Neural progenitor cell (in vitro differentiated cells): ENCODE measurements around the gene PEX7. TPM values are rescaled to one million over a fixed set of nuclear protein-coding genes. Genes with fewer than 3 reads are reported as not detected.

Source experiments
- DNase-seq: peaks from one replicate; pipeline ENCODE4 v3.0.0-alpha.2; 2016; ENCODE audit warnings: low spot score
- H2AFZ ChIP-seq: fragments of 200-600 bp; sonication (generic); replicated peaks from 2 replicates; pipeline ENCODE4 v1.6.1; 2016; ENCODE audit warnings: antibody characterized with exemption
- H3F3A ChIP-seq: fragments of 200-600 bp; sonication (generic); 2 replicates; pipeline ENCODE4 v1.6.1; 2016; ENCODE audit warnings: antibody characterized with exemption, low read depth
- H3K27ac ChIP-seq: fragments of 200-600 bp; sonication (generic); 2 replicates; pipeline ENCODE4 v1.5.1; 2016; ENCODE audit warnings: mild to moderate bottlenecking
- H3K27me3 ChIP-seq: fragments of 200-600 bp; sonication (generic); 2 replicates; pipeline ENCODE4 v1.6.1; 2016; ENCODE audit warnings: mild to moderate bottlenecking, moderate library complexity
- H3K36me3 ChIP-seq: fragments of 200-600 bp; sonication (generic); 2 replicates; pipeline ENCODE4 v1.5.1; 2016
- H3K4me1 ChIP-seq: fragments of 200-600 bp; sonication (generic); 2 replicates; pipeline ENCODE4 v1.6.1; 2016; ENCODE audit warnings: mixed run types
- H3K4me2 ChIP-seq: fragments of 200-600 bp; sonication (generic); 2 replicates; pipeline ENCODE4 v1.6.1; 2016
- H3K4me3 ChIP-seq: fragments of 200-600 bp; sonication (generic); 2 replicates; pipeline ENCODE4 v1.5.1; 2016
- H3K79me2 ChIP-seq: fragments of 200-600 bp; sonication (generic); 2 replicates; pipeline ENCODE4 v1.6.1; 2016; ENCODE audit warnings: low read depth
- H3K9ac ChIP-seq: fragments of 200-600 bp; sonication (generic); 2 replicates; pipeline ENCODE4 v1.6.1; 2016
- H3K9me3 ChIP-seq: fragments of 200-600 bp; sonication (generic); 2 replicates; pipeline ENCODE4 v1.5.1; 2016; ENCODE audit warnings: low read depth
- H4K20me1 ChIP-seq: fragments of 200-600 bp; sonication (generic); 2 replicates; pipeline ENCODE4 v1.6.1; 2016; ENCODE audit warnings: low read depth
- H3K27ac Mint-ChIP-seq: 3 replicates; pipeline ENCODE4 v1.8.0; 2021; ENCODE audit warnings: mixed read lengths
- H3K27me3 Mint-ChIP-seq: 2 replicates; pipeline ENCODE4 v1.8.0; 2022; ENCODE audit warnings: low read depth, mild to moderate bottlenecking, inconsistent platforms, moderate library complexity, mixed read lengths; ENCODE audit not compliant: insufficient read depth
- H3K36me3 Mint-ChIP-seq: 3 replicates; pipeline ENCODE4 v1.8.0; 2021; ENCODE audit warnings: mixed read lengths
- H3K4me1 Mint-ChIP-seq: 3 replicates; pipeline ENCODE4 v1.8.0; 2021; ENCODE audit warnings: mixed read lengths
- H3K4me3 Mint-ChIP-seq: 3 replicates; pipeline ENCODE4 v1.8.0; 2021; ENCODE audit warnings: mild to moderate bottlenecking, moderate library complexity, mixed read lengths
- H3K9me3 Mint-ChIP-seq: 3 replicates; pipeline ENCODE4 v1.8.0; 2020; ENCODE audit warnings: mixed read lengths
- EZH2 ChIP-seq: fragments of 200-600 bp; sonication (generic); IDR thresholded peaks from 2 replicates; pipeline ENCODE4 v1.6.1; 2017; ENCODE audit warnings: antibody characterized with exemption, mild to moderate bottlenecking, moderate library complexity
- EZH2phosphoT487 ChIP-seq: fragments of 200-600 bp; sonication (generic); IDR thresholded peaks from 2 replicates; pipeline ENCODE4 v1.6.1; 2017; ENCODE audit warnings: antibody characterized with exemption
- total RNA-seq: library from RNA; depleted of rRNA; stranded (reverse); fragments of >200 nt; gene quantifications from 2 replicates; pipeline ENCODE4 v1.2.3, GENCODE V29; 2015; ENCODE audit warnings: low replicate concordance
- TF ChIP-seq, protein P1 (sequence below): fragments of 200-600 bp; sonication (generic); IDR thresholded peaks from 2 replicates; pipeline ENCODE4 v1.5.1; 2017; ENCODE audit warnings: antibody characterized with exemption, mild to moderate bottlenecking

Gene PEX7
- total RNA-seq, 1 donor from 2014 or later = 16.9 TPM

GRCh38 chr6:136777651-136778050 is 44.7 kb upstream of the PEX7 start:
- H3K9me3 Mint-ChIP-seq = no peaks in the 10 kb centered on the region
- H2AFZ ChIP-seq = no peak overlapping the region
- no peak for DNase-seq
- no peaks in the 10 kb centered on the region for H3K36me3 Mint-ChIP-seq
- H3K27ac Mint-ChIP-seq = no peak overlapping the region
- H3K36me3 ChIP-seq = no peaks in the 10 kb centered on the region
- no peak overlapping the region for H3K4me2 ChIP-seq
- H3K9me3 ChIP-seq = no peaks in the 10 kb centered on the region
- H3K4me1 Mint-ChIP-seq = peaks cover 2% of the 10 kb centered on the region
- H3F3A ChIP-seq = no peaks in the 10 kb centered on the region
- H3K4me3 ChIP-seq = no peak overlapping the region
- TF ChIP-seq EZH2 = no peak
- TF ChIP-seq, protein P1, sequence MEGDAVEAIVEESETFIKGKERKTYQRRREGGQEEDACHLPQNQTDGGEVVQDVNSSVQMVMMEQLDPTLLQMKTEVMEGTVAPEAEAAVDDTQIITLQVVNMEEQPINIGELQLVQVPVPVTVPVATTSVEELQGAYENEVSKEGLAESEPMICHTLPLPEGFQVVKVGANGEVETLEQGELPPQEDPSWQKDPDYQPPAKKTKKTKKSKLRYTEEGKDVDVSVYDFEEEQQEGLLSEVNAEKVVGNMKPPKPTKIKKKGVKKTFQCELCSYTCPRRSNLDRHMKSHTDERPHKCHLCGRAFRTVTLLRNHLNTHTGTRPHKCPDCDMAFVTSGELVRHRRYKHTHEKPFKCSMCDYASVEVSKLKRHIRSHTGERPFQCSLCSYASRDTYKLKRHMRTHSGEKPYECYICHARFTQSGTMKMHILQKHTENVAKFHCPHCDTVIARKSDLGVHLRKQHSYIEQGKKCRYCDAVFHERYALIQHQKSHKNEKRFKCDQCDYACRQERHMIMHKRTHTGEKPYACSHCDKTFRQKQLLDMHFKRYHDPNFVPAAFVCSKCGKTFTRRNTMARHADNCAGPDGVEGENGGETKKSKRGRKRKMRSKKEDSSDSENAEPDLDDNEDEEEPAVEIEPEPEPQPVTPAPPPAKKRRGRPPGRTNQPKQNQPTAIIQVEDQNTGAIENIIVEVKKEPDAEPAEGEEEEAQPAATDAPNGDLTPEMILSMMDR = no peak
- no peak for TF ChIP-seq EZH2phosphoT487
- no peaks in the 10 kb centered on the region for H4K20me1 ChIP-seq
- H3K4me3 Mint-ChIP-seq = no peak overlapping the region
- H3K79me2 ChIP-seq = no peaks in the 10 kb centered on the region
- H3K27ac ChIP-seq = no peak overlapping the region
- H3K27me3 Mint-ChIP-seq = no peaks in the 10 kb centered on the region
- no peaks in the 10 kb centered on the region for H3K4me1 ChIP-seq
- no peak overlapping the region for H3K9ac ChIP-seq
- no peaks in the 10 kb centered on the region for H3K27me3 ChIP-seq

DNA sequence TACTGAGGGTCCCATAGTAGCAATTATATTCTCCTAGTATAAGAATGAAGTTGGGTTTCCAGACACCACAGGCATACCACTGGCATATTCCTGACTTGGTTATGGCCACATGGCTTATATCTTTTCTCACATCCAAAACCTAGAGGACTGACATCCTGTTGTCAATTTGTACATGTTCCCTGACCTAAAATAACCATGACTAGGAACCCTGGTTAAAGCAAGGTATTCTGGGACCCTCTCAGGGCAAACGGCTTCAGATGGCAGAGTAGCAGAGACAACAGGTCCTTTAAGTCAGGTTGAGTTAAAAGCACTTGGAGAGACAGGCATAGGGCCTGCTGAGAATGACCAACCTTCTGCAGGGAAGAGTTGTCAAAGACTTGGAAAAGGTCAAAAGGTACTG is 42.7 kb upstream of the PEX7 start:
- Mint-ChIP-seq H3K27me3 (no peaks in the 10 kb centered on the region), H3K9me3 (no peaks in the 10 kb centered on the region), H3K27ac (no peak overlapping the region), H3K36me3 (no peaks in the 10 kb centered on the region), H3K4me1 (peaks cover 2% of the 10 kb centered on the region), H3K4me3 (no peak overlapping the region)
- no peaks in the 10 kb centered on the region for H3K79me2 ChIP-seq
- no peaks in the 10 kb centered on the region for H3K36me3 ChIP-seq
- peak; percentile 2 for DNase-seq
- no peak overlapping the region for H3K4me2 ChIP-seq
- H3K4me3 ChIP-seq = no peak overlapping the region
- no peaks in the 10 kb centered on the region for H4K20me1 ChIP-seq
- H3K9me3 ChIP-seq = no peaks in the 10 kb centered on the region
- H3F3A ChIP-seq = no peaks in the 10 kb centered on the region
- TF ChIP-seq EZH2 (no peak), EZH2phosphoT487 (no peak)
- TF ChIP-seq, protein P1 = no peak
- no peaks in the 10 kb centered on the region for H3K4me1 ChIP-seq
- H3K27ac ChIP-seq = no peak overlapping the region
- no peaks in the 10 kb centered on the region for H3K27me3 ChIP-seq
- no peak overlapping the region for H2AFZ ChIP-seq
- no peak overlapping the region for H3K9ac ChIP-seq

- no peak overlapping the region for H2AFZ ChIP-seq
- peaks cover 2% of the 10 kb centered on the region for H3K4me1 Mint-ChIP-seq
- no peak overlapping the region for H3K27ac Mint-ChIP-seq
These were observed 41.4 kb upstream of the PEX7 start for GRCh38 chr6:136780972-136781371.

More at GRCh38 chr6:136780972-136781371, 41.4 kb upstream of the PEX7 start:
- H3K36me3 ChIP-seq = no peaks in the 10 kb centered on the region
- no peaks in the 10 kb centered on the region for H3K4me1 ChIP-seq
- Mint-ChIP-seq H3K27me3 (no peaks in the 10 kb centered on the region), H3K36me3 (no peaks in the 10 kb centered on the region), H3K4me3 (no peak overlapping the region), H3K9me3 (no peaks in the 10 kb centered on the region)
- no peak overlapping the region for H3K4me2 ChIP-seq
- no peaks in the 10 kb centered on the region for H3K9me3 ChIP-seq
- H4K20me1 ChIP-seq = no peaks in the 10 kb centered on the region
- no peak overlapping the region for H3K4me3 ChIP-seq
- H3K27ac ChIP-seq = no peak overlapping the region
- no peak overlapping the region for H3K9ac ChIP-seq
- H3F3A ChIP-seq = no peaks in the 10 kb centered on the region
- no peak for TF ChIP-seq EZH2phosphoT487
- TF ChIP-seq, protein P1 = no peak
- TF ChIP-seq EZH2 = no peak
- no peaks in the 10 kb centered on the region for H3K79me2 ChIP-seq
- DNase-seq = no peak
- no peaks in the 10 kb centered on the region for H3K27me3 ChIP-seq
